A673 (cell line): ENCODE data around the gene ETNK2. TPM values are rescaled to one million over a fixed set of nuclear protein-coding genes. Genes with fewer than 3 reads are reported as not detected.

Source experiments
- BruUV-seq: library from RNA; stranded (reverse); fragments of 400-500 nt; replicated peaks from 2 replicates; lab custom pipeline; 2021; lab: Mats Ljungman, UMichigan
- CTCF ChIA-PET: fragments of 300-600 bp; sonication (Branson Sonifier 250); formaldehyde crosslinking; loops from one replicate; lab custom pipeline; 2022; ENCODE audit warnings: antibody characterized with exemption; lab: Charles Lee
- POLR2A ChIA-PET: fragments of 300-600 bp; sonication (Branson Sonifier 250); formaldehyde crosslinking; loops from one replicate; lab custom pipeline; 2022; ENCODE audit warnings: antibody characterized with exemption; ENCODE audit not compliant: low non-redundant PET; lab: Charles Lee
- DNase-seq: peaks from one replicate; pipeline ENCODE4 v3.0.0-alpha.2; 2015; ENCODE audit warnings: low spot score
- H3K27ac ChIP-seq: fragments of 200-600 bp; sonication (generic); 2 replicates; pipeline ENCODE4 v1.5.1; 2016; ENCODE audit warnings: mixed run types, low read depth, mild to moderate bottlenecking, mixed read lengths, antibody characterized with exemption, low read length; ENCODE audit not compliant: poor library complexity, severe bottlenecking
- H3K27me3 ChIP-seq: fragments of 200-600 bp; sonication (generic); replicated peaks from 2 replicates; pipeline ENCODE4 v1.6.1; 2017; ENCODE audit warnings: mixed run types, low read depth, mild to moderate bottlenecking, mixed read lengths, antibody characterized with exemption, low read length; ENCODE audit not compliant: insufficient read depth, poor library complexity
- H3K36me3 ChIP-seq: fragments of 200-600 bp; sonication (generic); 2 replicates; pipeline ENCODE4 v1.6.1; 2016; ENCODE audit warnings: mixed run types, mild to moderate bottlenecking, mixed read lengths, antibody characterized with exemption, low read length; ENCODE audit not compliant: insufficient read depth, poor library complexity, severe bottlenecking
- H3K4me1 ChIP-seq: fragments of 200-600 bp; sonication (generic); 2 replicates; pipeline ENCODE4 v1.6.1; 2017; ENCODE audit warnings: mixed run types, mild to moderate bottlenecking, mixed read lengths, antibody characterized with exemption, low read length; ENCODE audit not compliant: insufficient read depth, poor library complexity, severe bottlenecking
- H3K4me3 ChIP-seq: fragments of 200-600 bp; sonication (generic); 2 replicates; pipeline ENCODE4 v1.5.1; 2016; ENCODE audit warnings: low read depth, mixed run types, mild to moderate bottlenecking, mixed read lengths, low read length; ENCODE audit not compliant: poor library complexity, severe bottlenecking
- H3K9me3 ChIP-seq: fragments of 200-600 bp; sonication (generic); 2 replicates; pipeline ENCODE4 v1.6.1; 2016; ENCODE audit warnings: mixed run types, low read depth, mild to moderate bottlenecking, mixed read lengths, antibody characterized with exemption, low read length; ENCODE audit not compliant: poor library complexity, severe bottlenecking
- EZH2 ChIP-seq: fragments of 200-600 bp; sonication (generic); IDR thresholded peaks from 2 replicates; pipeline ENCODE4 v1.6.1; 2017; ENCODE audit warnings: borderline replicate concordance, low read depth, mild to moderate bottlenecking, mixed read lengths, antibody characterized with exemption, low read length; ENCODE audit not compliant: poor library complexity, severe bottlenecking
- intact Hi-C: fragments of 100-400 bp; cut with micrococcal nuclease; formaldehyde crosslinking; loops from one replicate; pipeline ENCODE4 v1.10.0; 2022; ENCODE audit not compliant: unreplicated experiment
- total RNA-seq: library from RNA; stranded (reverse); gene quantifications from 2 replicates; pipeline ENCODE4 v1.2.3, GENCODE V29; 2021
- TF ChIP-seq, protein P1 (sequence below): fragments of 300-800, 200-600 bp; sonication (generic); conservative IDR thresholded peaks from 2 replicates; pipeline ENCODE4 v1.5.1; 2017; ENCODE audit warnings: low read depth, mild to moderate bottlenecking, antibody characterized with exemption, low read length, moderate library complexity, mixed read lengths

The ETNK2 gene
- total RNA-seq, 1 experiment from 2014 or later = 8.3 TPM

DNA sequence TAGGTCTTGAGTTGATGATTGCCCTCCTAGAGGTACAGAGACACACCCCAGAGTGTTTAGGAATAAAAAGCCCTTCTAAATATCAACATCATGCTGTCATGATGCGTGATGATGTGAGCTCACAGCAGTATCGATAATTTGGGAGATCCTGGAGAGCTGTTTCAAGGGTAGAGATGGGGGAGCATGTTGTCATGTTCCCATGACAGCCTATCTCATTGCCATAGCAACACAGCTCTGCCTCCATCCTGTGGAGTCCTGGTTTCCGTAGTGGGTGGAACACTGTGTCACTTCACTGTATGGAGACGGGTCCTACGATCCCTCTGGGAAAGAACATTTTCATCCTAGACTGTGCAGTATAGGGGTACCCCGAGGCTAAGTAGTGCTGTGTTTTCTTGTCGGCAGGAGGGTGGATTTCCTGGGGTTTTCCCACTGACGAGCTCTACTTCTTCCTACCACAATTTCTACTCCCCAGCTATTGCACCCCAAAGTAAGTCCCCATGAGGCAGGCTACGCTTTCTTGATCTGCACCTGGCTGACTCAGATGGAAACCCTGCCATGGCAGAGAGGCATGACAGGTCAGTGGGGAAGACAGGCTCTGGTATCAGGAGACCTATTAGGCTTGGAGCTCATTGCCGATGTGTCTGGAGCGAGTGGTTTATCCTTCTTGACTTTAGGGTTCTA lies 37.3 kb upstream of the ETNK2 start:
- Histone ChIP-seq H3K36me3 (no peaks in the 10 kb centered on the region), H3K27me3 (peaks cover 20% of the 10 kb centered on the region), H3K9me3 (no peaks in the 10 kb centered on the region), H3K4me1 (peaks cover 14% of the 10 kb centered on the region), H3K27ac (no peak overlapping the region), H3K4me3 (no peak overlapping the region)
- POLR2A ChIA-PET = no interaction called here
- BruUV-seq = no TSS peak
- no peak for DNase-seq
- TF ChIP-seq, protein P1, sequence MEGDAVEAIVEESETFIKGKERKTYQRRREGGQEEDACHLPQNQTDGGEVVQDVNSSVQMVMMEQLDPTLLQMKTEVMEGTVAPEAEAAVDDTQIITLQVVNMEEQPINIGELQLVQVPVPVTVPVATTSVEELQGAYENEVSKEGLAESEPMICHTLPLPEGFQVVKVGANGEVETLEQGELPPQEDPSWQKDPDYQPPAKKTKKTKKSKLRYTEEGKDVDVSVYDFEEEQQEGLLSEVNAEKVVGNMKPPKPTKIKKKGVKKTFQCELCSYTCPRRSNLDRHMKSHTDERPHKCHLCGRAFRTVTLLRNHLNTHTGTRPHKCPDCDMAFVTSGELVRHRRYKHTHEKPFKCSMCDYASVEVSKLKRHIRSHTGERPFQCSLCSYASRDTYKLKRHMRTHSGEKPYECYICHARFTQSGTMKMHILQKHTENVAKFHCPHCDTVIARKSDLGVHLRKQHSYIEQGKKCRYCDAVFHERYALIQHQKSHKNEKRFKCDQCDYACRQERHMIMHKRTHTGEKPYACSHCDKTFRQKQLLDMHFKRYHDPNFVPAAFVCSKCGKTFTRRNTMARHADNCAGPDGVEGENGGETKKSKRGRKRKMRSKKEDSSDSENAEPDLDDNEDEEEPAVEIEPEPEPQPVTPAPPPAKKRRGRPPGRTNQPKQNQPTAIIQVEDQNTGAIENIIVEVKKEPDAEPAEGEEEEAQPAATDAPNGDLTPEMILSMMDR = no peak
- TF ChIP-seq EZH2 = no peak
- CTCF ChIA-PET = no interaction called here
- intact Hi-C loops = no loop called here

- ChIA-PET POLR2A (no interaction called here), CTCF (no interaction called here)
- Histone ChIP-seq H3K36me3 (no peaks in the 10 kb centered on the region), H3K9me3 (no peaks in the 10 kb centered on the region), H3K4me1 (peaks cover 14% of the 10 kb centered on the region), H3K27ac (no peak overlapping the region), H3K4me3 (no peak overlapping the region), H3K27me3 (peaks cover 20% of the 10 kb centered on the region)
- TF ChIP-seq, protein P1 = no peak
- no peak for TF ChIP-seq EZH2
- no TSS peak for BruUV-seq
- no peak for DNase-seq
- intact Hi-C loops = no loop called here
Observed at GRCh38 chr1:204186597-204186996, 34.8 kb upstream of the ETNK2 start.

- ChIA-PET CTCF (no interaction called here), POLR2A (no interaction called here)
- H3K36me3 ChIP-seq = no peaks in the 10 kb centered on the region
- no peaks in the 10 kb centered on the region for H3K4me1 ChIP-seq
- TF ChIP-seq, protein P1 = no peak
- no peak for TF ChIP-seq EZH2
- intact Hi-C loops = no loop called here
- BruUV-seq = no TSS peak
- H3K4me3 ChIP-seq = no peak overlapping the region
- H3K9me3 ChIP-seq = no peaks in the 10 kb centered on the region
- no peak overlapping the region for H3K27ac ChIP-seq
- H3K27me3 ChIP-seq = peaks cover 14% of the 10 kb centered on the region
- no peak for DNase-seq
Observed at GRCh38 chr1:204181116-204181515, 29.3 kb upstream of the ETNK2 start.
